ENCODE measurements around the gene PER1. TPM values are rescaled to one million over a fixed set of nuclear protein-coding genes. Genes with fewer than 3 reads are reported as not detected.
A peak's percentile ranks its signal among the peaks of the same experiment; 100 is the strongest.

PER1 gene
- total RNA-seq, 1 experiment from 2014 or later: 87.6 TPM

GRCh38 chr17:8159459-8160223 lies 7.4 kb upstream of the PER1 start:
- Histone ChIP-seq H3K36me3 (ENCODE audit: control insufficient read depth in 1 of 2, insufficient read depth in 2 of 2, low read length in 2 of 2) (peaks cover 4 to 13% of the 10 kb centered on the region in 2 experiments; a peak in 3 of 4 replicates), H3K27me3 (ENCODE audit: insufficient read depth, low read length) (no peaks in the 10 kb centered on the region), H3K79me2 (ENCODE audit: insufficient read depth, low read length) (peaks cover 48% of the 10 kb centered on the region), H3K27ac (ENCODE audit: low read depth, low read length) (peak overlapping the region; percentile 12), H3K4me3 (replicated peaks in 1 of 2; ENCODE audit: low read depth in 1 of 2, low read length in 2 of 2) (no peak overlapping the region), H4K20me1 (ENCODE audit: insufficient read depth) (no peaks in the 10 kb centered on the region), H3K4me2 (ENCODE audit: low read length) (no peak overlapping the region), H3K9ac (ENCODE audit: low read length) (peak overlapping the region; percentile 4; the same call in 1 of the 2 replicates), H3K9me3 (ENCODE audit: control insufficient read depth in 1 of 2, insufficient read depth in 1 of 2, low read depth in 1 of 2, low read length in 2 of 2) (no peaks in the 10 kb centered on the region), H3K4me1 (ENCODE audit: control insufficient read depth in 1 of 2, insufficient read depth in 2 of 2, low read length in 2 of 2) (peaks cover 48 to 86% of the 10 kb centered on the region in 2 experiments), H2AFZ (ENCODE audit: low read depth, low read length, poor library complexity, severe bottlenecking) (no peak overlapping the region), H3K9me2 (ENCODE audit: insufficient read depth) (no peaks in the 10 kb centered on the region)
- BruUV-seq (replicated peaks): no TSS peak
- CTCF ChIA-PET: no interaction called here
- RAD21 ChIA-PET (ENCODE audit: low non-redundant PET in 1 of 2, low total read pairs in 2 of 2, uncharacterized antibody in 2 of 2, unreplicated experiment in 2 of 2): interaction anchor here in 1 of 2 experiments (0.7 kb wide), 1 partner anchor 276 kb away, joined by 5 read pairs; no protein-coding TSS in a partner anchor
- TF ChIP-seq RAD21 (IDR thresholded peaks at IDR 0.05; ENCODE audit: low read depth) (no peak), EZH2 (IDR thresholded peaks at IDR 0.05) (no peak), POLR2A (IDR thresholded peaks at IDR 0.05; ENCODE audit: borderline replicate concordance, extremely low read depth, insufficient read depth, insufficient read length) (no peak), EGR1 (IDR thresholded peaks at IDR 0.05; ENCODE audit: low read depth) (no peak), CBX3 (IDR thresholded peaks at IDR 0.05; ENCODE audit: low read depth) (no peak), ATF3 (IDR thresholded peaks at IDR 0.05) (no peak)
- POLR2A ChIA-PET: interaction anchor here (9.4 kb wide), 1 partner anchor 13 kb away, joined by 95 read pairs; no protein-coding TSS in a partner anchor
- intact Hi-C loops (cut with micrococcal nuclease): no loop called here
- DNase-seq (ENCODE audit: low read depth, low spot score) (no peak), ATAC-seq (no peak)

- Histone ChIP-seq H3K27me3 (ENCODE audit: insufficient read depth, low read length) (no peaks in the 10 kb centered on the region), H3K27ac (ENCODE audit: low read depth, low read length) (no peak overlapping the region), H2AFZ (ENCODE audit: low read depth, low read length, poor library complexity, severe bottlenecking) (no peak overlapping the region), H3K79me2 (ENCODE audit: insufficient read depth, low read length) (peaks cover 48% of the 10 kb centered on the region), H3K4me3 (replicated peaks in 1 of 2; ENCODE audit: low read depth in 1 of 2, low read length in 2 of 2) (no peak overlapping the region), H4K20me1 (ENCODE audit: insufficient read depth) (no peaks in the 10 kb centered on the region), H3K9me3 (ENCODE audit: control insufficient read depth in 1 of 2, insufficient read depth in 1 of 2, low read depth in 1 of 2, low read length in 2 of 2) (no peaks in the 10 kb centered on the region), H3K36me3 (ENCODE audit: control insufficient read depth in 1 of 2, insufficient read depth in 2 of 2, low read length in 2 of 2) (peaks cover 4 to 13% of the 10 kb centered on the region in 2 experiments; a peak in 3 of 4 replicates), H3K4me1 (ENCODE audit: control insufficient read depth in 1 of 2, insufficient read depth in 2 of 2, low read length in 2 of 2) (peaks cover 46 to 86% of the 10 kb centered on the region in 2 experiments), H3K9ac (ENCODE audit: low read length) (peak overlapping the region; percentile 4; the same call in 1 of the 2 replicates), H3K4me2 (ENCODE audit: low read length) (peak overlapping the region; percentile 51; the same call in 1 of the 2 replicates), H3K9me2 (ENCODE audit: insufficient read depth) (no peaks in the 10 kb centered on the region)
- ChIA-PET CTCF (interaction anchor here (0.6 to 1.5 kb wide), 5 partner anchors 14 to 225 kb away, joined by 3 to 6 read pairs (median 3); no protein-coding TSS in a partner anchor), POLR2A (interaction anchor here (9.4 kb wide), 1 partner anchor 13 kb away, joined by 95 read pairs; no protein-coding TSS in a partner anchor), RAD21 (ENCODE audit: low non-redundant PET in 1 of 2, low total read pairs in 2 of 2, uncharacterized antibody in 2 of 2, unreplicated experiment in 2 of 2) (interaction anchor here in 1 of 2 experiments (0.7 kb wide), 1 partner anchor 275 kb away, joined by 5 read pairs; no protein-coding TSS in a partner anchor)
- TF ChIP-seq SIN3A (IDR thresholded peaks at IDR 0.05; ENCODE audit: low read depth) (no peak), SP1 (IDR thresholded peaks at IDR 0.05; ENCODE audit: low read depth) (no peak), MAX (IDR thresholded peaks at IDR 0.05) (no peak)
- BruUV-seq (replicated peaks): no TSS peak
- ATAC-seq (no peak), DNase-seq (ENCODE audit: low read depth, low spot score) (no peak)
- intact Hi-C loops (cut with micrococcal nuclease): no loop called here
Observed at GRCh38 chr17:8159032-8159400, 6.8 kb upstream of the PER1 start.
